Neuronal stem cell (in vitro differentiated cells): ENCODE measurements around the gene ANKH.

Experiments used
- DNase-seq: peaks from one replicate; pipeline ENCODE4 v3.0.0-alpha.2; 2013; ENCODE audit warnings: low spot score
- H2AFZ ChIP-seq: one replicate; pipeline ENCODE4 v1.6.1; 2013; ENCODE audit warnings: mild to moderate bottlenecking, low read length, inconsistent platforms
- H2AK5ac ChIP-seq: 2 replicates; pipeline ENCODE4 v1.6.1; 2013; ENCODE audit warnings: low read depth, mild to moderate bottlenecking, inconsistent platforms, low read length, moderate library complexity, mixed read lengths
- H2BK120ac ChIP-seq: 2 replicates; pipeline ENCODE4 v1.6.1; 2013; ENCODE audit warnings: low read depth, mild to moderate bottlenecking, inconsistent platforms, low read length, moderate library complexity, mixed read lengths
- H2BK12ac ChIP-seq: one replicate; pipeline ENCODE4 v1.6.1; 2013; ENCODE audit warnings: low read length, inconsistent platforms
- H2BK15ac ChIP-seq: 2 replicates; pipeline ENCODE4 v1.6.1; 2013; ENCODE audit warnings: mild to moderate bottlenecking, low read length, inconsistent platforms, mixed read lengths
- H2BK5ac ChIP-seq: one replicate; pipeline ENCODE4 v1.6.1; 2013; ENCODE audit warnings: inconsistent platforms, mild to moderate bottlenecking, low read length, moderate library complexity
- H3K14ac ChIP-seq: one replicate; pipeline ENCODE4 v1.6.1; 2013; ENCODE audit warnings: low read length, inconsistent platforms
- H3K18ac ChIP-seq: 2 replicates; pipeline ENCODE4 v1.6.1; 2013; ENCODE audit warnings: low read length, inconsistent platforms
- H3K23ac ChIP-seq: 2 replicates; pipeline ENCODE4 v1.6.1; 2013; ENCODE audit warnings: low read depth, mild to moderate bottlenecking, mixed read lengths, low read length, inconsistent platforms; ENCODE audit not compliant: poor library complexity
- H3K27ac ChIP-seq: replicated peaks from 3 replicates; pipeline ENCODE4 v1.5.1; 2013; ENCODE audit warnings: low read length, inconsistent platforms
- H3K27me3 ChIP-seq, 3 experiments: 2 replicates each; pipeline ENCODE4 v1.6.1; 2013; ENCODE audit warnings: low read length in 3 of 3, mild to moderate bottlenecking in 2 of 3, inconsistent platforms in 1 of 3, low read depth in 1 of 3, mixed read lengths in 1 of 3, moderate library complexity in 1 of 3; ENCODE audit not compliant: control insufficient read depth in 3 of 3, insufficient read depth in 3 of 3
- H3K36me3 ChIP-seq, 2 donors: replicated peaks in 1 of 2; 2 replicates each; pipeline ENCODE4 v1.6.1; 2013; ENCODE audit warnings: low read length in 2 of 2; ENCODE audit not compliant: control insufficient read depth in 2 of 2, insufficient read depth in 2 of 2
- H3K4ac ChIP-seq: 2 replicates; pipeline ENCODE4 v1.6.1; 2013; ENCODE audit warnings: inconsistent platforms, mild to moderate bottlenecking, low read length, moderate library complexity
- H3K4me1 ChIP-seq, 2 donors: 1 replicate in 1 of 2; 2 replicates in 1 of 2; pipeline ENCODE4 v1.6.1; 2013; ENCODE audit warnings: low read length in 2 of 2, low read depth in 1 of 2; ENCODE audit not compliant: control insufficient read depth in 2 of 2, insufficient read depth in 1 of 2
- H3K4me2 ChIP-seq: one replicate; pipeline ENCODE4 v1.6.1; 2013; ENCODE audit warnings: mild to moderate bottlenecking, low read length, inconsistent platforms; ENCODE audit not compliant: insufficient read depth, poor library complexity, severe bottlenecking
- H3K4me3 ChIP-seq, 2 donors: 2 replicates each; pipeline ENCODE4 v1.5.1; 2013; ENCODE audit warnings: low read length in 2 of 2, mild to moderate bottlenecking in 2 of 2, inconsistent platforms in 1 of 2, moderate library complexity in 1 of 2
- H3K79me1 ChIP-seq: one replicate; pipeline ENCODE4 v1.6.1; 2013; ENCODE audit warnings: low read depth, mild to moderate bottlenecking, inconsistent platforms, low read length, moderate library complexity
- H3K9ac ChIP-seq: one replicate; pipeline ENCODE4 v1.6.1; 2013; ENCODE audit warnings: mild to moderate bottlenecking, low read depth, low read length, inconsistent platforms; ENCODE audit not compliant: poor library complexity
- H3K9me3 ChIP-seq, 2 donors: replicated peaks in 1 of 2; 2 replicates each; pipeline versions ENCODE3 to v1.6.1; 2013; ENCODE audit warnings: low read length in 2 of 2, mild to moderate bottlenecking in 2 of 2, inconsistent platforms in 1 of 2, low read depth in 1 of 2, mixed read lengths in 1 of 2, moderate library complexity in 1 of 2; ENCODE audit not compliant: control insufficient read depth in 2 of 2, insufficient read depth in 1 of 2
- H4K8ac ChIP-seq: one replicate; pipeline ENCODE4 v1.6.1; 2013; ENCODE audit warnings: low read depth, mild to moderate bottlenecking, inconsistent platforms, low read length, moderate library complexity
- H4K91ac ChIP-seq: one replicate; pipeline ENCODE4 v1.6.1; 2013; ENCODE audit warnings: low read length, low read depth, mild to moderate bottlenecking, inconsistent platforms; ENCODE audit not compliant: poor library complexity
- WGBS, 2 donors: extraction: QIAGEN DNeasy Blood & Tissue Kit; methylation state at CpG; one replicate each; pipeline ENCODE4 v1.1.7; 2013; ENCODE audit warnings: missing lambda C conversion rate in 2 of 2, mixed read lengths in 1 of 2; ENCODE audit not compliant: insufficient read length in 2 of 2, insufficient replicate concordance in 1 of 2; ENCODE audit errors: extremely low coverage in 2 of 2; 5-methylcytosine and 5-hydroxymethylcytosine counted together

ANKH gene

DNA sequence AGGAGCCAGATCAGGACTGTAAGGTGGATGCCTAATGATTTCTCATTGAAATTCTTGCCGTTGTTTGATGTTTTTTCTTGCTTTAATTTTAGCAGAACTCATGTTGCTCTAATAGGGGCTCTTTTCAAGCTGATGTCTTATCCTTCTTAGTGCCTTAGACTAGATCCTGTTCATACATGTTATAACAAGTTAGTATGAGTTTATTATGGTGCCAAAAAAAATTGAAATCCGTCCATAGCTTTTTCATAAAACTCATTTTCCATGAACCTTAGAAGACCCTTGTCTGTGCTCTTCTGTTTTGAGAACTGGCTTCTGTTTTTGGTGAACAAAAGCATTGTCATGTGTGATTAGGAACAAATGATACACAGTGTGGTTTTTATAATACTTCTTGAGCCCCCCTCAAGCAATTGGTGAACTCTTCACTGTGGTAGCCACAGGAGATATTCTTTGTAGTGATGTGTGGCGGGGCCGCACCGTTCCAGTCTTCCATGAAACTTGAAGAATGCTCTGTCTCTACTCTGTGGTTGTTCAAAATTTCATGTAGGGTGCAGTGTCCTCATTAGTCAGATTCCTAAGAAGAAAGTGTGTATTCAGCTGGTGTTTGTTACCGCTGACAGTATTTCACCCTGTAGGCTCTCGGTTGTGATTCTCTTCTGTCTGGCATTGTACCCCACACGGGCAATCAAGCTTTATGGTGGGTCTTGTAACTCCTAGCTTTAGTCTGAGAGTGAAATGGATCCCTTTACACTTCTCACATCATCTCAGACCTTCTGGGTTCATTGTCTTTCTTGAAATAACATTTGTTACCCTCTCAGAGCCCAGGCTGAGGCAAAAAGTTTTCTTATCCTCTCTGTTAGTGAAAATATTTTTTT is 196.4 kb downstream of the ANKH start:
- Histone ChIP-seq H3K36me3 (peaks cover 6 to 61% of the 10 kb centered on the region in 2 donors), H3K4me3 (no peak overlapping the region)

GRCh38 chr5:14673443-14673842 is 198.1 kb downstream of the ANKH start:
- no peak overlapping the region for H4K91ac ChIP-seq
- H3K4ac ChIP-seq, result no peak overlapping the region
- H3K27me3 ChIP-seq, result no peaks in the 10 kb centered on the region
- peaks cover 0 to 5% of the 10 kb centered on the region in 2 donors for H3K4me1 ChIP-seq
- H2BK120ac ChIP-seq, result no peak overlapping the region
- no peak overlapping the region for H3K23ac ChIP-seq
- H2AFZ ChIP-seq, result no peak overlapping the region
- no peak overlapping the region for H2BK5ac ChIP-seq
- no peak overlapping the region for H3K14ac ChIP-seq
- H3K27ac ChIP-seq, result no peak overlapping the region
- no CpG with 5 or more reads among the region's 3 CpGs for WGBS, 2 donors
- H2BK15ac ChIP-seq, result no peak overlapping the region
- no peak overlapping the region for H3K9ac ChIP-seq
- no peak overlapping the region for H4K8ac ChIP-seq
- H3K9me3 ChIP-seq, result no peaks in the 10 kb centered on the region
- peaks cover 5% of the 10 kb centered on the region for H3K79me1 ChIP-seq
- H3K18ac ChIP-seq, result no peak overlapping the region
- no peak overlapping the region for H2AK5ac ChIP-seq
- H3K36me3 ChIP-seq, result peaks cover 3 to 47% of the 10 kb centered on the region in 2 donors
- H3K4me2 ChIP-seq, result no peak overlapping the region
- H2BK12ac ChIP-seq, result no peak overlapping the region
- DNase-seq, result no peak
- no peak overlapping the region for H3K4me3 ChIP-seq

More for the DNA sequence above, 196.4 kb downstream of the ANKH start:
- no CpG with 5 or more reads among the region's 8 CpGs for WGBS, 2 donors
- no peaks in the 10 kb centered on the region for H3K9me3 ChIP-seq
- H3K14ac ChIP-seq, result no peak overlapping the region
- H3K79me1 ChIP-seq, result peaks cover 5% of the 10 kb centered on the region
- no peak overlapping the region for H4K91ac ChIP-seq
- H3K23ac ChIP-seq, result no peak overlapping the region
- no peak overlapping the region for H2AK5ac ChIP-seq
- H3K4ac ChIP-seq, result no peak overlapping the region
- no peak overlapping the region for H2AFZ ChIP-seq
- DNase-seq, result no peak
- no peak overlapping the region for H2BK12ac ChIP-seq
- H2BK120ac ChIP-seq, result no peak overlapping the region
- no peak overlapping the region for H4K8ac ChIP-seq
- no peak overlapping the region for H3K9ac ChIP-seq
- H3K4me2 ChIP-seq, result no peak overlapping the region
- no peak overlapping the region for H2BK15ac ChIP-seq
- H3K27me3 ChIP-seq, result no peaks in the 10 kb centered on the region
- no peak overlapping the region for H3K27ac ChIP-seq
- H3K18ac ChIP-seq, result no peak overlapping the region
- H2BK5ac ChIP-seq, result no peak overlapping the region
- H3K4me1 ChIP-seq, result peaks cover 0 to 5% of the 10 kb centered on the region in 2 donors

DNA sequence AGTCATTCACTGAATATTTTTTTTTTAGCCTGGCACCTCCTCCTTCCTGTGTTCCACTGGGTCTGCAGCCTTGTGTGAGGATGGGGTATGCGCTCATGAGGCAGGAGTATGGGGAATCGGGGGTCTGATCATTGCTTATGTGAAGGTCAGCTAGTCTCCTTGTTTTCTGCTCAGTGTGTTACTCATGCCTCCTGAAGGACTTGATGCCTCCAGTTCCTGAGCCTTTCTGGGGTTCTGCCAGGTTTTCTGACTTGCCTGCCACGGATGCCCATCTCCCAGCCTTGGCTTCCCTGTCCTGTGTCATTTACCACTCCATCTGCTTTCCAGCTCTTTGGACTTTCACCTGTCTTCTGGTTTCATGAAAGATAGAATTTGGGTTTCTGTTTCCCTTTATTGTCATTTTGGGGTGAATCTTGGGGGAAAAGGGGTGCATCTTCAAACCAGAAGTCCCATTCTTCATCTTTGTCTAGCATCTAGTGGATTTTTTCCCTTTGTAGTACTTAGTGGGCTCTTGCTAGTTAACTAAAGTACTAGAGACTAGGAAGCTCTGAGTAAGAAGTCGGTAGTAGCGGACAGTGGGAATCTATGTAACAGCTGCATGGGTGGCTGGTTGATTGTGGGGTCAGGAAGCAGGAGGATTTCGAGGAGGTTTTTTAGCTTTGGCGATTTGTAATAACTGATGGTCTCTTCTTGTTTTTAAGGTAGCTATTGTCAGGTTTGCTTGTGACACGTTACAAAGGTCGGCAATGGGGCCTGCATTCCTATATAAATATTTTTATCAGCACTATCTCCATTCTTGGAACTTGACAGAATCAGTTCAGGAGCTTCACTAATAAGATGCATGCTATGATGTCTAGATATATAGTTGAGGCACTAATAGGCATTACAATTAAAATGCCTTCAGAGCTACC is 198.8 kb downstream of the ANKH start:
- no CpG with 5 or more reads among the region's 9 CpGs for WGBS, 2 donors
- DNase-seq, result no peak

DNA sequence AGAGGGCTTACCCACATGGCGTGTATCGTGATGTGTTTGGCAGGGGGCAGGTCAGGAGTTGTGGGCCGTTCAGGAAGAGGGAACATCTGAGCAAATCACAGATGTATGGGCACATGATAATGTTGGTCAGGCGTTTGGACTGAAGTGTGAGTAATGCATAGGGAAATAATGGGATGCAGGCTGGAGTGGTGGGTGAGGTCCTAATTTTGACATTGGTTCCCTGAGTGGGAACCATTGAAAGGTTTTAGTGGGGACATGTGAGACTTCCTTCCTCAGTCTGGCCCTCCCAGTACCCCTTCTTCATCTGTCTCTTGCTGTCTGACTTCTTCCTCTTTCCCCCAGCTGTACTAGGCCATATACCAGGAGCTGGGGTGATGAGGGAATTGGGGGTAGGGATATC is 199.5 kb downstream of the ANKH start:
- no peak overlapping the region for H3K18ac ChIP-seq
- H3K27me3 ChIP-seq, result no peaks in the 10 kb centered on the region
- peaks cover 0 to 5% of the 10 kb centered on the region in 2 donors for H3K4me1 ChIP-seq
- no peak overlapping the region for H3K14ac ChIP-seq
- no peak overlapping the region for H2AK5ac ChIP-seq
- no CpG with 5 or more reads among the region's 4 CpGs for WGBS, 2 donors
- H2BK15ac ChIP-seq, result no peak overlapping the region
- H2BK5ac ChIP-seq, result no peak overlapping the region
- H4K8ac ChIP-seq, result no peak overlapping the region
- no peaks in the 10 kb centered on the region for H3K9me3 ChIP-seq
- peaks cover 2% of the 10 kb centered on the region for H3K79me1 ChIP-seq
- H3K23ac ChIP-seq, result no peak overlapping the region
- no peak overlapping the region for H2BK120ac ChIP-seq
- no peak overlapping the region for H2AFZ ChIP-seq
- peaks cover 3 to 46% of the 10 kb centered on the region in 2 donors for H3K36me3 ChIP-seq
- no peak overlapping the region for H3K27ac ChIP-seq
- no peak overlapping the region for H2BK12ac ChIP-seq
- H3K9ac ChIP-seq, result peak overlapping the region; percentile 39
- no peak overlapping the region for H3K4me3 ChIP-seq
- no peak for DNase-seq
- no peak overlapping the region for H3K4me2 ChIP-seq
- no peak overlapping the region for H3K4ac ChIP-seq
- no peak overlapping the region for H4K91ac ChIP-seq

More for the DNA sequence above, 198.8 kb downstream of the ANKH start:
- Histone ChIP-seq H3K18ac (no peak overlapping the region), H3K9ac (no peak overlapping the region), H4K8ac (no peak overlapping the region), H3K9me3 (no peaks in the 10 kb centered on the region), H2BK5ac (no peak overlapping the region), H2BK15ac (no peak overlapping the region), H3K79me1 (peaks cover 2% of the 10 kb centered on the region), H2BK120ac (no peak overlapping the region), H3K27me3 (no peaks in the 10 kb centered on the region), H3K4me3 (no peak overlapping the region), H2AK5ac (no peak overlapping the region), H2BK12ac (no peak overlapping the region), H3K23ac (no peak overlapping the region), H3K4me2 (no peak overlapping the region), H2AFZ (no peak overlapping the region), H4K91ac (no peak overlapping the region), H3K4ac (no peak overlapping the region), H3K14ac (no peak overlapping the region), H3K27ac (no peak overlapping the region), H3K36me3 (peaks cover 3 to 46% of the 10 kb centered on the region in 2 donors), H3K4me1 (peaks cover 0 to 5% of the 10 kb centered on the region in 2 donors)
